GM12872 (cell line): ENCODE data around the gene RABGAP1L.

ENCODE experiments used
- CTCF ChIP-seq: IDR thresholded peaks from 3 replicates; pipeline ENCODE4 v1.5.1; 2011; ENCODE audit warnings: low read depth, mild to moderate bottlenecking, low read length, moderate library complexity; ENCODE audit not compliant: insufficient read depth

The RABGAP1L gene

GRCh38 chr1:174123843-174124242, 35.5 kb upstream of the RABGAP1L start:
- no peak for TF ChIP-seq CTCF

GRCh38 chr1:174131032-174131638, 28.2 kb upstream of the RABGAP1L start:
- TF ChIP-seq CTCF, result no peak

- no peak for TF ChIP-seq CTCF
These were observed 25.2 kb upstream of the RABGAP1L start for GRCh38 chr1:174134003-174134659.

GRCh38 chr1:174135211-174135610, 24.1 kb upstream of the RABGAP1L start:
- no peak for TF ChIP-seq CTCF

- no peak for TF ChIP-seq CTCF
These were observed 22.6 kb upstream of the RABGAP1L start for GRCh38 chr1:174136714-174137113.

- no peak for TF ChIP-seq CTCF
These were observed 16.5 kb upstream of the RABGAP1L start for GRCh38 chr1:174142836-174143235.

- TF ChIP-seq CTCF, result no peak
These were observed 10.1 kb upstream of the RABGAP1L start for GRCh38 chr1:174149216-174149615.
